Loucy (cell line): ENCODE results near the gene COL24A1.

Source experiments
- H2AFZ ChIP-seq: fragments of 200-600 bp; sonication (generic); 2 replicates; pipeline ENCODE4 v1.6.0; 2016; ENCODE audit warnings: antibody characterized with exemption, mild to moderate bottlenecking, low read length, moderate library complexity
- H3F3A ChIP-seq: fragments of 200-600 bp; 2 replicates; pipeline ENCODE4 v1.6.0; 2016; ENCODE audit warnings: antibody characterized with exemption, low read depth, mild to moderate bottlenecking
- H3K27me3 ChIP-seq: fragments of 200-600 bp; sonication (generic); 2 replicates; pipeline ENCODE4 v1.6.1; 2014; ENCODE audit warnings: low read length, mild to moderate bottlenecking; ENCODE audit not compliant: insufficient read depth, poor library complexity, severe bottlenecking
- H3K36me3 ChIP-seq: fragments of 200-600 bp; sonication (generic); 2 replicates; pipeline ENCODE4 v1.6.1; 2016; ENCODE audit warnings: low read length; ENCODE audit not compliant: insufficient read depth
- H3K4me1 ChIP-seq: fragments of 200-600 bp; sonication (generic); 2 replicates; pipeline ENCODE4 v1.5.1; 2014; ENCODE audit warnings: low read length, mild to moderate bottlenecking; ENCODE audit not compliant: insufficient read depth, poor library complexity, severe bottlenecking
- H3K4me2 ChIP-seq: fragments of 200-600 bp; sonication (generic); 2 replicates; pipeline ENCODE4 v1.6.0; 2014; ENCODE audit warnings: antibody characterized with exemption, low read length, low read depth, mild to moderate bottlenecking; ENCODE audit not compliant: poor library complexity, severe bottlenecking
- H3K4me3 ChIP-seq: fragments of 200-600 bp; sonication (generic); 2 replicates; pipeline ENCODE4 v1.5.1; 2014; ENCODE audit warnings: low read length, mild to moderate bottlenecking, mixed read lengths; ENCODE audit not compliant: poor library complexity, severe bottlenecking
- H3K79me2 ChIP-seq: fragments of 200-600 bp; sonication (generic); 2 replicates; pipeline ENCODE4 v1.6.1; 2014; ENCODE audit warnings: low read length; ENCODE audit not compliant: insufficient read depth
- H3K9ac ChIP-seq: fragments of 200-600 bp; sonication (generic); 2 replicates; pipeline ENCODE4 v1.6.0; 2014; ENCODE audit warnings: mild to moderate bottlenecking, low read depth, low read length, moderate library complexity; ENCODE audit not compliant: poor library complexity, severe bottlenecking
- H3K9me2 ChIP-seq: fragments of 200-600 bp; sonication (generic); replicated peaks from 2 replicates; pipeline ENCODE4 v1.6.1; 2016; ENCODE audit warnings: low read depth, low read length, mixed read lengths
- H3K9me3 ChIP-seq: fragments of 200-600 bp; sonication (generic); 2 replicates; pipeline ENCODE4 v1.6.1; 2014; ENCODE audit warnings: mild to moderate bottlenecking, antibody characterized with exemption, low read length, low read depth; ENCODE audit not compliant: insufficient read depth
- H4K20me1 ChIP-seq: fragments of 200-600 bp; sonication (generic); 2 replicates; pipeline ENCODE4 v1.6.0; 2014; ENCODE audit warnings: antibody characterized with exemption, low read length, mild to moderate bottlenecking; ENCODE audit not compliant: insufficient read depth, poor library complexity, severe bottlenecking
- CTCF ChIP-seq: fragments of 200-600 bp; sonication (generic); conservative IDR thresholded peaks from 2 replicates; pipeline ENCODE4 v1.5.1; 2014; ENCODE audit warnings: mild to moderate bottlenecking, antibody characterized with exemption, low read length
- EZH2phosphoT487 ChIP-seq: fragments of 200-600 bp; IDR thresholded peaks from 2 replicates; pipeline ENCODE4 v1.6.1; 2018; ENCODE audit warnings: antibody characterized with exemption, mild to moderate bottlenecking, moderate library complexity, borderline replicate concordance

The COL24A1 gene

DNA sequence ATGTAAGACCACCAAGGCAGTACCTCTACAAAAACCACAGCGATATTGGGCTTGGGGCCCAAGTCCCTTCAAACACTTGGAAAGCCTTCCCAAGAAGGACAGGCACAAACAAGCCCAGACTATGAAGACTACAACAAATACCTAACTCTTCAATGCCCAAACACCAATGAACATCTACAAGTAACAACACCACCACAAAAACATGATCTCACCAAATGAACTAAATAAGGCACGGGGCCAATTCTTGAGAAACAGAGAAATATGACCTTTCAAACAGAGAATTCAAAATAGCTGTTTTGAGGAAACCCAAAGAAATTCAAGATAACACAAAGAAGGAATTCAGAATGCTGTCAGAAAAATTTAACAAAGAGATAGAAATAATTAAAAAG is 86.8 kb downstream of the COL24A1 start:
- Histone ChIP-seq H3K9me2 (no peaks in the 10 kb centered on the region), H3K4me3 (no peak overlapping the region), H3K36me3 (no peaks in the 10 kb centered on the region), H3K27me3 (no peaks in the 10 kb centered on the region), H3K9ac (no peak overlapping the region), H3K79me2 (no peaks in the 10 kb centered on the region), H3K4me1 (no peaks in the 10 kb centered on the region), H3F3A (no peaks in the 10 kb centered on the region), H3K9me3 (no peaks in the 10 kb centered on the region), H2AFZ (0 out of 2 replicates have a peak overlapping the region, but pooled peaks have one; percentile 6), H3K4me2 (no peak overlapping the region), H4K20me1 (no peaks in the 10 kb centered on the region)
- TF ChIP-seq CTCF (no peak), EZH2phosphoT487 (no peak)

DNA sequence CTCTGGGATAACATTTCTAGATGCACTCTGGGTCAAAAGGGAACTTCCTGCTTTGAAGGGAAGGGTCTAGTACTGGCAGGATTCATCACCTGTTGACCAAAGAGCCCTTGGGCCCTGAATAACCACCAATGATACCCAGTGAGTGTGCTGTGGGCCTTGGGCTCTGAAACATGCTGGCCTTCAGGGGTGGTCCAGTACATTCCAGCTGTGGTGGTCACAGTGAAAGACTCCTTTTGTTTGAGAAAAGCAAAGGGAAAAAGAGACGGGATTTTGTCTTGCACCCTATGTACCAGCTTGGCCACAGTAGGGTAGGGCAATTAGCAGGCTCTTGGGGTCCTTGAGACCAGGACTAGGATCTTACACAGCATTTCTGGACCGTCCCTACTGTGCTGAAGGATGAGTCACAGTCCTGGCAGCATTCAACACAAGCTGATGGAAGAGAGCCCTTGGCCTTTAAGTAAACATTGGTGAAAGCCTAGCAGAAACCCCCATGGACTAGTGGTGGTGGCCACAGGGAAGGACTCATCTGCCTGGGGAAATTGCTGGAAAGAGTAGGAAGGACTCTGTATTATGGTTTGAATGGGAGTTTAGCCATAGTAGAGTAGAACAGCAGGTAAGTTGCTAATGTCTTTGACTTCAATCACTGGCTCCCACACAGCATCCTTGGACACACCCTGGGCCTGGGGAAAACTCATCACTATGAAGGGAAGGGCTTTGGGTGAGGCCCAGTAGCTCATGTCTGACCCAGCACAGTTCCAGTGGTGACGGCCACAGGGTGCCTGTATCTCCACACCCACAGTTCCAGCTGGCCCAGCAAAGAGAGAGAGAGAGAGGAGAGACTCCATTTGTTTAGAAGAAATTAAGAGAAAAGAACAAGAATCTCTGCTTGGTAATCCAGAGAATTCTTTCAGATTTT is 87.5 kb downstream of the COL24A1 start:
- Histone ChIP-seq H3K79me2 (no peaks in the 10 kb centered on the region), H3K27me3 (no peaks in the 10 kb centered on the region), H3K36me3 (no peaks in the 10 kb centered on the region), H2AFZ (no peak overlapping the region), H4K20me1 (no peaks in the 10 kb centered on the region), H3K9ac (no peak overlapping the region), H3K9me2 (no peaks in the 10 kb centered on the region), H3K9me3 (no peaks in the 10 kb centered on the region), H3F3A (no peaks in the 10 kb centered on the region), H3K4me3 (no peak overlapping the region), H3K4me1 (no peaks in the 10 kb centered on the region), H3K4me2 (no peak overlapping the region)
- no peak for TF ChIP-seq EZH2phosphoT487
- no peak for TF ChIP-seq CTCF

GRCh38 chr1:86068271-86068721 is 88.3 kb downstream of the COL24A1 start:
- H3K4me1 ChIP-seq = no peaks in the 10 kb centered on the region
- TF ChIP-seq EZH2phosphoT487 (no peak), CTCF (no peak)
- no peaks in the 10 kb centered on the region for H3K79me2 ChIP-seq
- H3K27me3 ChIP-seq = no peaks in the 10 kb centered on the region
- no peaks in the 10 kb centered on the region for H3K9me2 ChIP-seq
- H2AFZ ChIP-seq = no peak overlapping the region
- no peaks in the 10 kb centered on the region for H3F3A ChIP-seq
- no peaks in the 10 kb centered on the region for H3K9me3 ChIP-seq
- H3K4me3 ChIP-seq = no peak overlapping the region
- H3K36me3 ChIP-seq = no peaks in the 10 kb centered on the region
- no peak overlapping the region for H3K4me2 ChIP-seq
- H4K20me1 ChIP-seq = no peaks in the 10 kb centered on the region
- no peak overlapping the region for H3K9ac ChIP-seq
